Parathyroid adenoma (tissue), 2 donors: ENCODE data around the gene NNAT.

Experiments used
- H2AFZ ChIP-seq: fragments of 300-600 bp; sonication (generic); one replicate; pipeline ENCODE4 v1.7.0; 2017; ENCODE audit warnings: antibody characterized with exemption, mild to moderate bottlenecking
- H3K27ac ChIP-seq: fragments of 300-600 bp; sonication (generic); one replicate; pipeline ENCODE4 v1.7.0; 2017
- H3K27me3 ChIP-seq: fragments of 300-600 bp; sonication (generic); one replicate; pipeline ENCODE4 v1.7.0; 2017; ENCODE audit warnings: low read length; ENCODE audit not compliant: control insufficient read depth, insufficient read depth
- H3K36me3 ChIP-seq: fragments of 300-600 bp; sonication (generic); one replicate; pipeline ENCODE4 v1.7.0; 2017; ENCODE audit warnings: low read length; ENCODE audit not compliant: control insufficient read depth, insufficient read depth
- H3K4me1 ChIP-seq: fragments of 300-600 bp; sonication (generic); one replicate; pipeline ENCODE4 v1.7.0; 2017; ENCODE audit warnings: control low read depth
- H3K4me2 ChIP-seq: fragments of 300-600 bp; sonication (generic); one replicate; pipeline ENCODE4 v1.7.0; 2017; ENCODE audit warnings: low read length
- H3K4me3 ChIP-seq: fragments of 300-600 bp; sonication (generic); one replicate; pipeline ENCODE4 v1.7.0; 2017; ENCODE audit warnings: low read depth, low read length
- H3K79me2 ChIP-seq: fragments of 300-600 bp; sonication (generic); one replicate; pipeline ENCODE4 v1.7.0; 2017; ENCODE audit warnings: control low read depth
- H3K9ac ChIP-seq: fragments of 300-600 bp; sonication (generic); one replicate; pipeline ENCODE4 v1.7.0; 2017; ENCODE audit warnings: mild to moderate bottlenecking
- H3K9me3 ChIP-seq: fragments of 300-600 bp; sonication (generic); one replicate; pipeline ENCODE4 v1.7.0; 2017; ENCODE audit warnings: low read length; ENCODE audit not compliant: control insufficient read depth
- CTCF ChIP-seq: fragments of 300-600 bp; sonication (generic); IDR thresholded peaks from one replicate; pipeline ENCODE4 v1.7.0; 2017; ENCODE audit warnings: antibody characterized with exemption, mild to moderate bottlenecking
- donor health status: primary hyperparathyroidism.

Gene NNAT

DNA sequence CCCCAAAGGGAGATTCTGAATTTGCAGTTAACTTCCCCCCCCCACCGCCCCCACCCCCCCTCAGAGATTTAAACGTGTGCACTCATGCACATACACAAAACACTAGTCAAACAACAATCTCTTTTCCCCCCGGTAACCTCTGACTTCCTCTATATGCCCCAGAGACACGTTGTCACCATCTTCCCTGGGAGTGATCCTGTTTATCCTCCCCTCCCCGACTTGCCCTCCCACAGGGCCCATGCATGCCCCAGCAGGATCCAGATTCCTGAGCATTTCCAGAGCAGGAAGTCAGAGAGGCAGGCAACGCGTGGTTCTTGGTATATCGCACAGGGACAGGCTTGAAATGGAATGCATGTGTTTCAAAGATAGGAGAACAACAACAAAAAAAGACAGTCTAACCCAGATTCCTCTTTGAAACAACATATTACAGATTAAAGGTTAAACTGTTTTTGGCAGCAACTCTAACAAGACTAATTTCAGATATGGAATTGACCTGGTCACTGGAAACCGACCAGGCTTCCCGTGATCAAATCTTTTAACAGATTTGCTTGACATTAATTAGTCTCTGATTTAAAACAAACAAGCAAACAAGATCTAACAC lies 5.3 kb downstream of the NNAT start:
- no peaks in the 10 kb centered on the region for H3K9me3 ChIP-seq
- no peaks in the 10 kb centered on the region for H3K27me3 ChIP-seq
- H3K4me3 ChIP-seq: peak overlapping the region; percentile 86
- no peak for TF ChIP-seq CTCF
- peaks cover 51% of the 10 kb centered on the region for H3K79me2 ChIP-seq
- H2AFZ ChIP-seq: peak overlapping the region; percentile 94
- peaks cover 18% of the 10 kb centered on the region for H3K4me1 ChIP-seq
- peak overlapping the region; percentile 92 for H3K27ac ChIP-seq
- peak overlapping the region; percentile 1 for H3K9ac ChIP-seq
- no peaks in the 10 kb centered on the region for H3K36me3 ChIP-seq
- peak overlapping the region; percentile 96 for H3K4me2 ChIP-seq

DNA sequence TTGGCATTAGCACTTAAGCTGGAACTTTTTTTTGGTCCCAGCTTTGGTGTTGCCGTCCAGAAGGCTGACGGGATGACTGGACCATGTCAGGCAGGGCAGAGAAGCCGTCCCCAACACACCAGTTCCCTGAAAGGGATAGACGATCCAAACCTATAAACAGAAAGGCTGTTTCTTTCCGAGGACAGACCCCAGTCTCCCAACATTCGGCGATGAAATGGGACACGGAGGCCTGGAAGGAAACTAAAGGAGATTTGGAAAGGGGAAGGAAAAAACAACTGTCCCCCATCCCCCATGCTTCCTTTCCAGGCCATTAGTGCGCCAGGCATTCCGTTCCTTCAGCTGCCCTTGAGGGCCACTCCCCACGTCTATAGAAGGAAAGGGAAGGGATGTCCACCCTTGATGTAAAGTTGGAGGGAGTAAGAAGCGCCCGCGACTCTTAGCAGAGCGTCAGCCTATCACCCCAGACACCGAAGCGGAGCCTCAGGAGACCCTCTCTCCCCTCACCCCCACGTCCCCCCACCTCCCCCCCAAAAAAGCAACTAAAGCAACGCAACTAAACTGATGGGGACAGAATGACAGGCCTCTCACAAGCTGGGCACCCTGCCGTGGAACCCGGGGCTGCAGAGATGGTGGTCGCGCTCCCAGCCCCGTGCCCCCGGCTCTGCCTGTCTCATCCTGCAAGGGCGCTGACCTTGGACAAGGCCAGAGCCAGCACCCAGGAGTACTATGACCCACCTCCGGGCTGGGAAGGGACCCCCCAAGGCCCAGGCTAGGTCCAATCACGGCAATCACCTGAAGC lies 6.0 kb downstream of the NNAT start:
- peaks cover 18% of the 10 kb centered on the region for H3K4me1 ChIP-seq
- TF ChIP-seq CTCF: no peak
- no peaks in the 10 kb centered on the region for H3K9me3 ChIP-seq

DNA sequence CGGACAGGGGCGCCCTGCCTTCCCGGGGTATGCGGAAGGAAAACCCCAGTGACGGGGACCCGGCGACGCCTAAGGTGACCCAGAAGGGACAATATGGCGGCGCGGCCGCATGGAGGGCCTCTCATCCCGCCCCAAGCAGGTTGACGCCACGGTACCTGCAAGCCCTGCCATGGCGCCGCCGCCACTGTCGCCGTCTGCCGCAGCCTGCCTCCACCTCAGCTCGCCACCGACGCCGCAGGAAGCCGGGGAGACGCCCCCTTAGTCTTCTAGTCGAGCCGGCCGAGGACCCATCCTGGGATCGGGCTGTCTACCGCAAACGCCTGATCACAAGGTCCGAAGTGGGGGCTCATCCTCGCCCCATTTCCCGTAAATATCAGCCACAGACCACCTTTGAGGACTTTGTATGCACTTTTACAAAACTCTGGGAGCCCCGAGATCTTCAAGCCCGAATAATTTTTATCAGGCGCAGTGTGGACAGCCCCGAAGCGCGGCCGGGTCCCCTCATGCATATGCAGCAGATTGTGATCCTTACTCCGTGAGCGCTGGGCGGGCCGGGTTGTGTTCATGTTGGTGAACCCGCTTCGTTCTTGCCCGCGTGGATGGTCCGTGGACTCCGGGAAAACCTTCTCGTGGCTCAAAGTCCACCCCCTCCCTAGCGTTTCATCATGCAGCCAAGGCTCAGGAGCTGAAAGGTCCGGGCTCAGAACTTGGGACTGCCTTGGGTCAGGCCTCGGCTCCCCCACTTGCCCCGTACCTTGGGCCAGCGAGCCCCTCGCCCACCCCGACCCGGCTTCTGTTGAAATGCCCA lies 6.8 kb downstream of the NNAT start, which contains the start of gene BLCAP:
TSS of gene BLCAP (minus strand) at position 239 of the 808 bp plus-strand sequence. CDS start 8,702 bp downstream, outside the sequence.
- peak within 1 kb of the TSS; percentile 92 for H3K27ac ChIP-seq
- no peaks in the 10 kb centered on the region for H3K36me3 ChIP-seq
- peak within 1 kb of the TSS; percentile 96 for H3K4me2 ChIP-seq
- H3K9me3 ChIP-seq: no peaks in the 10 kb centered on the region
- peak within 1 kb of the TSS; percentile 77 for H3K9ac ChIP-seq
- peaks cover 47% of the 10 kb centered on the region for H3K79me2 ChIP-seq
- H3K4me1 ChIP-seq: peaks cover 18% of the 10 kb centered on the region
- H2AFZ ChIP-seq: peak within 1 kb of the TSS; percentile 94
- TF ChIP-seq CTCF: no peak
- H3K27me3 ChIP-seq: no peaks in the 10 kb centered on the region
- H3K4me3 ChIP-seq: peak within 1 kb of the TSS; percentile 86

More for the DNA sequence above, 6.0 kb downstream of the NNAT start:
- H3K4me2 ChIP-seq: peak overlapping the region; percentile 96
- H3K4me3 ChIP-seq: peak overlapping the region; percentile 86
- H3K27ac ChIP-seq: peak overlapping the region; percentile 92
- H3K27me3 ChIP-seq: no peaks in the 10 kb centered on the region
- peak overlapping the region; percentile 77 for H3K9ac ChIP-seq
- H2AFZ ChIP-seq: peak overlapping the region; percentile 94
- H3K79me2 ChIP-seq: peaks cover 47% of the 10 kb centered on the region
- no peaks in the 10 kb centered on the region for H3K36me3 ChIP-seq

DNA sequence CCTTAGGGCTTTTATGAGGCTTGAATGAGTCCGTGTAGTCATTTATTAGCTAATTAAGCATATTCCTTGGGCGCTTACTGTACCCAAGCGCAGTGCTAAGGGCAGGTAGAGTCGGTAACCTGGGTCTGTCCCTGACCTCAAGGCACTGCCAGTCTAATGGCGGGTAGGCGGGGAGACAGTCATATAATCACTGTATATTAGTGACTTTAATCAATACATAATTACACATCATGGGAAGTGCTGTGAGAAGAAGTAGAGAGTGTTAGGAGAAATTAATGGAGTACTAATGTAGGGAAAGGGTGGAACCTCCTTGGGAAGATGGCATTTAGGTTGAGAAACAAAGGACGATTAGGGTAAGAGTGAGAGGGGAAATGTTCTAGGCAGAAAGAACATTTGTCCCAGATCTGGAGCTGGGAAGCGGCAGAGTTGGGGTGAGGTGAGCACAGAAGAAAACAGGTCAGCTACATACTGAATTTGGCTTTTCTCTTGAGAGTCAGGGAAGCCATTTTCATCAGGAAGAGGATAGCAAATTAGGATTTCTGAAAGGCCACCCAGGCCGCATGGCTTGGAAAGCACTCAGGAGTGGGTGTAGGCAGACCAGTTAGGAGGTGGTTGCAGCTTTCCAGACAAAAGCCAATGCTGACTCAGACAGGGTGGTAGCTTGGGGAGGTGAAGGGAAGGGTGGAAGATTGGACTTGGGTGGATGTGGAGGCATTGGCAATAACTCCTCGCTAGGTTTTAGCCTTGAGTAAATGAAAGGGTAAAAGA lies 7.6 kb downstream of the NNAT start:
- Histone ChIP-seq H3K27me3 (no peaks in the 10 kb centered on the region), H3K79me2 (peaks cover 39% of the 10 kb centered on the region), H3K9ac (peak overlapping the region; percentile 77), H2AFZ (peak overlapping the region; percentile 94), H3K27ac (peak overlapping the region; percentile 92), H3K4me1 (peaks cover 18% of the 10 kb centered on the region), H3K4me2 (peak overlapping the region; percentile 96), H3K4me3 (peak overlapping the region; percentile 86), H3K9me3 (no peaks in the 10 kb centered on the region), H3K36me3 (no peaks in the 10 kb centered on the region)
- TF ChIP-seq CTCF: no peak
